Dermis microvascular lymphatic vessel endothelial cell (primary cell): ENCODE measurements around the gene UTF1. TPM values are rescaled to one million over a fixed set of nuclear protein-coding genes. Genes with fewer than 3 reads are reported as not detected.
A peak's percentile ranks its signal among the peaks of the same experiment; 100 is the strongest.
"Not testable (repeated sequence)": the region's sequence is repeated elsewhere in the genome, so short reads cannot be mapped to it uniquely, and the experiment has no call there.

Experiments
- DNase-seq, 2 donors: peaks; one replicate each; pipeline versions ENCODE4 v3.0.0 to v3.0.0-alpha.2; 2010; ENCODE audit warnings: low read depth in 2 of 2
- total RNA-seq: library from RNA; depleted of rRNA; stranded (reverse); fragments of >200 nt; gene quantifications from 2 replicates; pipeline ENCODE4 v1.2.1, GENCODE V29; 2014

The UTF1 gene
- total RNA-seq, 1 donor from 2014 or later: not detected

- DNase-seq: peak in 1 of 2 donors; percentile 3
These were observed 3.7 kb upstream of the UTF1 start for GRCh38 chr10:133226251-133226808.

GRCh38 chr10:133227256-133227655 lies 2.8 kb upstream of the UTF1 start:
- DNase-seq: no peak

- DNase-seq: no peak
These were observed 563 bp upstream of the UTF1 start for GRCh38 chr10:133229265-133230043.

GRCh38 chr10:133230387-133231195 lies 574 bp downstream of the UTF1 start:
- no peak for DNase-seq

- no peak for DNase-seq
These were observed 1.4 kb downstream of the UTF1 start for GRCh38 chr10:133231244-133231945.

GRCh38 chr10:133231946-133232574 lies 2.0 kb downstream of the UTF1 start:
- no peak for DNase-seq

GRCh38 chr10:133234796-133235195 lies 4.8 kb downstream of the UTF1 start:
- not testable (repeated sequence) for DNase-seq

- no peak for DNase-seq
These were observed 5.3 kb downstream of the UTF1 start for GRCh38 chr10:133235265-133235855.

GRCh38 chr10:133235932-133236331 lies 5.9 kb downstream of the UTF1 start:
- DNase-seq: no peak

GRCh38 chr10:133236401-133237240 lies 6.6 kb downstream of the UTF1 start:
- no peak for DNase-seq

- no peak for DNase-seq
These were observed 7.2 kb downstream of the UTF1 start for GRCh38 chr10:133237241-133237587.

- no peak for DNase-seq
These were observed 7.8 kb downstream of the UTF1 start, which contains the start of gene VENTX for GRCh38 chr10:133237588-133238465. TSS of gene VENTX (plus strand) at chr10:133237855. CDS start at chr10:133237915, 60 bp downstream.

GRCh38 chr10:133238466-133238804 lies 8.4 kb downstream of the UTF1 start:
- DNase-seq: no peak

GRCh38 chr10:133239990-133240389 lies 10.0 kb downstream of the UTF1 start:
- DNase-seq: no peak

GRCh38 chr10:133241501-133242205 lies 11.6 kb downstream of the UTF1 start:
- DNase-seq: no peak

- DNase-seq: no peak
These were observed 12.8 kb downstream of the UTF1 start for GRCh38 chr10:133242611-133243356.

GRCh38 chr10:133243593-133243992 lies 13.6 kb downstream of the UTF1 start:
- no peak for DNase-seq
